ENCODE results near the gene OSBPL6.

- TF ChIP-seq CTCF (IDR thresholded peaks at IDR 0.05; ENCODE audit: low read length) (no peak), EZH2 (optimal IDR thresholded peaks at IDR 0.05; ENCODE audit: low read depth, low read length) (no peak), EZH2phosphoT487 (IDR thresholded peaks at IDR 0.05; ENCODE audit: low read length) (no peak)
These were observed 56.1 kb downstream of the OSBPL6 start for GRCh38 chr2:178250429-178250828.
